COLO668 (cell line): ENCODE results near the gene CLTC.
A peak's percentile ranks its signal among the peaks of the same experiment; 100 is the strongest.

Experiments used
- DNase-seq: peaks from one replicate; lab custom pipeline; 2025; ENCODE audit not compliant: unreplicated experiment; lab: John Stamatoyannopoulos, UW

Gene CLTC

GRCh38 chr17:59678918-59679317 lies 59.2 kb downstream of the CLTC start:
- no peak for DNase-seq

GRCh38 chr17:59680314-59680713 lies 60.6 kb downstream of the CLTC start:
- no peak for DNase-seq

- DNase-seq, result no peak
Measured at GRCh38 chr17:59683283-59683682, 63.6 kb downstream of the CLTC start.

- no peak for DNase-seq
Measured at GRCh38 chr17:59684967-59685366, 65.3 kb downstream of the CLTC start.

GRCh38 chr17:59688008-59688407 lies 68.3 kb downstream of the CLTC start:
- DNase-seq, result no peak

GRCh38 chr17:59688496-59688895 lies 68.8 kb downstream of the CLTC start:
- no peak for DNase-seq

- DNase-seq, result no peak
Measured at GRCh38 chr17:59693582-59693981, 73.9 kb downstream of the CLTC start.

GRCh38 chr17:59694344-59694743 lies 74.6 kb downstream of the CLTC start:
- DNase-seq, result no peak

GRCh38 chr17:59695945-59696681 lies 76.4 kb downstream of the CLTC start:
- no peak for DNase-seq

- DNase-seq, result no peak
Measured at GRCh38 chr17:59696682-59697277, 77.1 kb downstream of the CLTC start.

GRCh38 chr17:59698143-59698542 lies 78.4 kb downstream of the CLTC start:
- no peak for DNase-seq

- no peak for DNase-seq
Measured at GRCh38 chr17:59699218-59699617, 79.5 kb downstream of the CLTC start.

- DNase-seq, result no peak
Measured at GRCh38 chr17:59699786-59700185, 80.1 kb downstream of the CLTC start.

- DNase-seq, result no peak
Measured at GRCh38 chr17:59702304-59702703, 82.6 kb downstream of the CLTC start.

GRCh38 chr17:59707149-59707970 lies 87.7 kb downstream of the CLTC start, which contains the start of the genes PTRH2 and VMP1:
Gene PTRH2 (minus strand): TSS chr17:59707430. CDS start chr17:59697978, 9,452 bp downstream.
Gene VMP1 (plus strand): TSS chr17:59707654. CDS start chr17:59731447, 23,793 bp downstream.
- DNase-seq, result peak; percentile 95

- no peak for DNase-seq
Measured at GRCh38 chr17:59707971-59708430, 88.3 kb downstream of the CLTC start.

- DNase-seq, result no peak
Measured at GRCh38 chr17:59711936-59712335, 92.2 kb downstream of the CLTC start.

GRCh38 chr17:59712862-59713261 lies 93.2 kb downstream of the CLTC start:
- no peak for DNase-seq

GRCh38 chr17:59714255-59714654 lies 94.6 kb downstream of the CLTC start:
- no peak for DNase-seq

- DNase-seq, result no peak
Measured at GRCh38 chr17:59716427-59716826, 96.7 kb downstream of the CLTC start.

GRCh38 chr17:59719526-59719925 lies 99.8 kb downstream of the CLTC start:
- no peak for DNase-seq

GRCh38 chr17:59722623-59723022 lies 102.9 kb downstream of the CLTC start:
- no peak for DNase-seq
